ENCODE measurements around the gene PATL1.

DNA sequence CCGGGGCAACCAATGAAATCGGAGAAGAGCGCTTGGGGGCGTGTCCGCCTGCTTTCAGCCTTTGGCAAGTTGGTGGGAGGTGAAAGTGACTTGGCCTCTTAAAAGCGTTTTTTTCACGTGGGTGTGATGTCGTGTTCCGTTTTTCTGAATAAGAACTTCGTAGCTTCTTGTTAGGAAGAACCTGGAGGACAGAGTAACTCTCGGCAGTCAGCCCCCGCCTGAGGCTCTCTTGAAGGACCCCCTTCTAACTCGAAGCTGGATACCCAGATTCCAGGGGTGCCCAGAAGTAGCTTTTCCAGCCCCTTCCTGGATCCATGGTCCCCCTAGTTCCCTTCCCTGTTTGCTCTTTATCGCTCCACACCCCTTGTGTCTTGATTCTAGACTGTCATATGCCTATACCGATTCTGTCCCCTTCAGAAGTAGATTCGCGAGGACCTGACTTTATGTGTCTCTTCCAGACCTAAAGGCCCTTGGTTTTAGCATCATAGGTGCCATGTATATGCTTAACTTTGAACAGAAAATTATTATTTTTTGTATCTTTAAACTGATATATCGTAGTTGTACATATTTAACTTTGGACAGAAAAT is 52.3 kb downstream of the PATL1 start:
- TF ChIP-seq, protein P1, sequence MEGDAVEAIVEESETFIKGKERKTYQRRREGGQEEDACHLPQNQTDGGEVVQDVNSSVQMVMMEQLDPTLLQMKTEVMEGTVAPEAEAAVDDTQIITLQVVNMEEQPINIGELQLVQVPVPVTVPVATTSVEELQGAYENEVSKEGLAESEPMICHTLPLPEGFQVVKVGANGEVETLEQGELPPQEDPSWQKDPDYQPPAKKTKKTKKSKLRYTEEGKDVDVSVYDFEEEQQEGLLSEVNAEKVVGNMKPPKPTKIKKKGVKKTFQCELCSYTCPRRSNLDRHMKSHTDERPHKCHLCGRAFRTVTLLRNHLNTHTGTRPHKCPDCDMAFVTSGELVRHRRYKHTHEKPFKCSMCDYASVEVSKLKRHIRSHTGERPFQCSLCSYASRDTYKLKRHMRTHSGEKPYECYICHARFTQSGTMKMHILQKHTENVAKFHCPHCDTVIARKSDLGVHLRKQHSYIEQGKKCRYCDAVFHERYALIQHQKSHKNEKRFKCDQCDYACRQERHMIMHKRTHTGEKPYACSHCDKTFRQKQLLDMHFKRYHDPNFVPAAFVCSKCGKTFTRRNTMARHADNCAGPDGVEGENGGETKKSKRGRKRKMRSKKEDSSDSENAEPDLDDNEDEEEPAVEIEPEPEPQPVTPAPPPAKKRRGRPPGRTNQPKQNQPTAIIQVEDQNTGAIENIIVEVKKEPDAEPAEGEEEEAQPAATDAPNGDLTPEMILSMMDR (IDR thresholded peaks at IDR 0.05), result no peak
- TF ChIP-seq ZFX (IDR thresholded peaks at IDR 0.05; ENCODE audit: borderline replicate concordance), result no peak

All from 22Rv1 (cell line).